Stimulated activated CD4-positive, alpha-beta T cell treated with anti-CD3 and anti-CD28 coated beads, TNF-alpha, amount 100 ng/mL, for 1 hour (primary cell): ENCODE measurements around the gene ZNF423.

Source experiments
- DNase-seq, 3 donors: peaks; one replicate each; pipeline ENCODE4 v3.0.0-alpha.2; 2020; ENCODE audit warnings: low read depth in 3 of 3, low spot score in 1 of 3

The ZNF423 gene

GRCh38 chr16:49827805-49828438 is 28.0 kb downstream of the ZNF423 start:
- DNase-seq: no peak

- DNase-seq: no peak
These were observed 29.4 kb downstream of the ZNF423 start for GRCh38 chr16:49826515-49826914.

GRCh38 chr16:49825041-49825440 is 30.9 kb downstream of the ZNF423 start:
- DNase-seq: no peak

GRCh38 chr16:49824593-49824992 is 31.3 kb downstream of the ZNF423 start:
- DNase-seq: no peak

- DNase-seq: no peak
These were observed 33.1 kb downstream of the ZNF423 start for GRCh38 chr16:49822649-49823370.

- DNase-seq: no peak
These were observed 34.2 kb downstream of the ZNF423 start for GRCh38 chr16:49821614-49822282.

GRCh38 chr16:49821156-49821555 is 34.8 kb downstream of the ZNF423 start:
- no peak for DNase-seq

- no peak for DNase-seq
These were observed 38.0 kb downstream of the ZNF423 start for GRCh38 chr16:49817754-49818507.

GRCh38 chr16:49816875-49817274 is 39.0 kb downstream of the ZNF423 start:
- DNase-seq: no peak

- no peak for DNase-seq
These were observed 44.1 kb downstream of the ZNF423 start for GRCh38 chr16:49811644-49812334.

- no peak for DNase-seq
These were observed 45.1 kb downstream of the ZNF423 start for GRCh38 chr16:49810831-49811230.

GRCh38 chr16:49809561-49809960 is 46.4 kb downstream of the ZNF423 start:
- DNase-seq: no peak

- no peak for DNase-seq
These were observed 46.9 kb downstream of the ZNF423 start for GRCh38 chr16:49809062-49809461.

- no peak for DNase-seq
These were observed 49.5 kb downstream of the ZNF423 start for GRCh38 chr16:49806446-49806845.

GRCh38 chr16:49801290-49801689 is 54.6 kb downstream of the ZNF423 start:
- no peak for DNase-seq

- no peak for DNase-seq
These were observed 55.0 kb downstream of the ZNF423 start for GRCh38 chr16:49800876-49801275.

GRCh38 chr16:49800441-49800840 is 55.5 kb downstream of the ZNF423 start:
- no peak for DNase-seq

GRCh38 chr16:49799172-49799571 is 56.7 kb downstream of the ZNF423 start:
- no peak for DNase-seq

GRCh38 chr16:49795513-49795912 is 60.4 kb downstream of the ZNF423 start:
- DNase-seq: no peak

GRCh38 chr16:49793244-49793643 is 62.7 kb downstream of the ZNF423 start:
- no peak for DNase-seq

GRCh38 chr16:49789616-49790015 is 66.3 kb downstream of the ZNF423 start:
- DNase-seq: no peak
